Neural cell (in vitro differentiated cells): ENCODE data around the gene SF3B6.

Experiments
- EP300 ChIP-seq: fragments of 450-650 bp; conservative IDR thresholded peaks from 2 replicates; pipeline ENCODE4 v1.6.1; 2014; ENCODE audit warnings: antibody characterized with exemption, mild to moderate bottlenecking, moderate library complexity; ENCODE audit not compliant: poor library complexity, severe bottlenecking
- EZH2 ChIP-seq: fragments of 200-600, 300-800 bp; shearing (Covaris generic), sonication (generic); IDR thresholded peaks from 2 replicates; pipeline ENCODE4 v1.6.1; 2014; ENCODE audit warnings: antibody characterized with exemption, low read length, borderline replicate concordance, mild to moderate bottlenecking; ENCODE audit not compliant: insufficient read depth, poor library complexity, severe bottlenecking
- MXI1 ChIP-seq: fragments of 450-650 bp; conservative IDR thresholded peaks from 2 replicates; pipeline ENCODE4 v1.6.1; 2014; ENCODE audit warnings: antibody characterized with exemption, mild to moderate bottlenecking; ENCODE audit not compliant: poor library complexity, severe bottlenecking
- POLR2AphosphoS5 ChIP-seq: IDR thresholded peaks from 2 replicates; pipeline ENCODE4 v1.6.1; 2012
- SMC3 ChIP-seq: fragments of 450-650 bp; conservative IDR thresholded peaks from 2 replicates; pipeline ENCODE4 v1.6.1; 2014; ENCODE audit warnings: antibody characterized with exemption, mild to moderate bottlenecking, moderate library complexity; ENCODE audit not compliant: poor library complexity
- TAF1 ChIP-seq: IDR thresholded peaks from 2 replicates; pipeline ENCODE4 v1.6.1; 2012; ENCODE audit warnings: low read depth
- TF ChIP-seq, protein P1 (sequence below): IDR thresholded peaks from 2 replicates; pipeline ENCODE4 v1.6.1; 2012; ENCODE audit warnings: borderline replicate concordance
- TF ChIP-seq, protein P2 (sequence below): fragments of 450-650 bp; IDR thresholded peaks from 2 replicates; pipeline ENCODE4 v1.5.1; 2014; ENCODE audit warnings: antibody characterized with exemption, mild to moderate bottlenecking, moderate library complexity; ENCODE audit not compliant: poor library complexity, severe bottlenecking

DNA sequence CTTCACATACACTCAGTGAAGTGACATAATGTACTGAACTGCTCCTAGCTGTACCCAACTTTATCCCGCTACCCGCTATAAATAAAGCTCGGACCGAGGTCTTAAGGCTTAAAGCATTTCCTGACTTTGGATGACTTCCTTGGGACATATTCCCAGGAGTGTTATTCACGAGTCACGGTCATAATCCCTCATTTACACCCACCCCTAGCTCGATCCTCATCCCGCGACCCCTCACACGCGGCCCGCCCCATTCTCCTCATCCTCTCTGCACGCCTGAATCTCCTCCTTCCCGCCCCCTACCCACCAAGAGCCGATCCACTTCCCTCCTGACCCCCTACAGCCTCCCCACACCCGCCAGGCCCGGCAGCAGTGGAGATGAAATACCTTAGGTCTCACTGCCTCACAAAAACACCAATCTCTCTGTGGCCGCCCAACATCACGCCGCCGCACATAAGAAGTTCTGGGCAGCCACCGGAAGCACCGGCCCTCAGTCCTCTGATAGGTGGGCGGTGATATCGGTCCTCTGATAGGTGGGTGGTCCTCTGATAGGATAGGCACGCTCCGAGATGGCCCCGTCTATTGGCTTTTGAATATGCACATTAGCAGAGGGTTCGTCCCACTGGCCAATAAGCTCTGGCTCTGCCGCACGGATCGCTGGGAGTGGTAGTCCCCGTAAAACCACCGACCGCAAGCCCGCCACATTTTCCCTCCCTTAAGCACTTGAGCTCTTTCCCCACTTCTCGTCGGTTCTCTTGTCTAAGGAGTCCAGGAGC lies 29.0 kb downstream of the SF3B6 start, which contains the start of gene WDCP:
- TF ChIP-seq, protein P1, sequence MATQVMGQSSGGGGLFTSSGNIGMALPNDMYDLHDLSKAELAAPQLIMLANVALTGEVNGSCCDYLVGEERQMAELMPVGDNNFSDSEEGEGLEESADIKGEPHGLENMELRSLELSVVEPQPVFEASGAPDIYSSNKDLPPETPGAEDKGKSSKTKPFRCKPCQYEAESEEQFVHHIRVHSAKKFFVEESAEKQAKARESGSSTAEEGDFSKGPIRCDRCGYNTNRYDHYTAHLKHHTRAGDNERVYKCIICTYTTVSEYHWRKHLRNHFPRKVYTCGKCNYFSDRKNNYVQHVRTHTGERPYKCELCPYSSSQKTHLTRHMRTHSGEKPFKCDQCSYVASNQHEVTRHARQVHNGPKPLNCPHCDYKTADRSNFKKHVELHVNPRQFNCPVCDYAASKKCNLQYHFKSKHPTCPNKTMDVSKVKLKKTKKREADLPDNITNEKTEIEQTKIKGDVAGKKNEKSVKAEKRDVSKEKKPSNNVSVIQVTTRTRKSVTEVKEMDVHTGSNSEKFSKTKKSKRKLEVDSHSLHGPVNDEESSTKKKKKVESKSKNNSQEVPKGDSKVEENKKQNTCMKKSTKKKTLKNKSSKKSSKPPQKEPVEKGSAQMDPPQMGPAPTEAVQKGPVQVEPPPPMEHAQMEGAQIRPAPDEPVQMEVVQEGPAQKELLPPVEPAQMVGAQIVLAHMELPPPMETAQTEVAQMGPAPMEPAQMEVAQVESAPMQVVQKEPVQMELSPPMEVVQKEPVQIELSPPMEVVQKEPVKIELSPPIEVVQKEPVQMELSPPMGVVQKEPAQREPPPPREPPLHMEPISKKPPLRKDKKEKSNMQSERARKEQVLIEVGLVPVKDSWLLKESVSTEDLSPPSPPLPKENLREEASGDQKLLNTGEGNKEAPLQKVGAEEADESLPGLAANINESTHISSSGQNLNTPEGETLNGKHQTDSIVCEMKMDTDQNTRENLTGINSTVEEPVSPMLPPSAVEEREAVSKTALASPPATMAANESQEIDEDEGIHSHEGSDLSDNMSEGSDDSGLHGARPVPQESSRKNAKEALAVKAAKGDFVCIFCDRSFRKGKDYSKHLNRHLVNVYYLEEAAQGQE = no peak
- TF ChIP-seq MXI1 (peak; percentile 96), EP300 (no peak), TAF1 (no peak), EZH2 (no peak), SMC3 (no peak), POLR2AphosphoS5 (peak; percentile 69)
- TF ChIP-seq, protein P2, sequence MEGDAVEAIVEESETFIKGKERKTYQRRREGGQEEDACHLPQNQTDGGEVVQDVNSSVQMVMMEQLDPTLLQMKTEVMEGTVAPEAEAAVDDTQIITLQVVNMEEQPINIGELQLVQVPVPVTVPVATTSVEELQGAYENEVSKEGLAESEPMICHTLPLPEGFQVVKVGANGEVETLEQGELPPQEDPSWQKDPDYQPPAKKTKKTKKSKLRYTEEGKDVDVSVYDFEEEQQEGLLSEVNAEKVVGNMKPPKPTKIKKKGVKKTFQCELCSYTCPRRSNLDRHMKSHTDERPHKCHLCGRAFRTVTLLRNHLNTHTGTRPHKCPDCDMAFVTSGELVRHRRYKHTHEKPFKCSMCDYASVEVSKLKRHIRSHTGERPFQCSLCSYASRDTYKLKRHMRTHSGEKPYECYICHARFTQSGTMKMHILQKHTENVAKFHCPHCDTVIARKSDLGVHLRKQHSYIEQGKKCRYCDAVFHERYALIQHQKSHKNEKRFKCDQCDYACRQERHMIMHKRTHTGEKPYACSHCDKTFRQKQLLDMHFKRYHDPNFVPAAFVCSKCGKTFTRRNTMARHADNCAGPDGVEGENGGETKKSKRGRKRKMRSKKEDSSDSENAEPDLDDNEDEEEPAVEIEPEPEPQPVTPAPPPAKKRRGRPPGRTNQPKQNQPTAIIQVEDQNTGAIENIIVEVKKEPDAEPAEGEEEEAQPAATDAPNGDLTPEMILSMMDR = peak; percentile 31
